Measurements from ENCODE around the gene EDRF1.

EDRF1 gene

GRCh38 chr10:125770844-125771243 lies 51.3 kb downstream of the EDRF1 start:
- no peak for DNase-seq (ENCODE audit: low read depth)
- no peak overlapping the region for H3K4me3 ChIP-seq (ENCODE audit: control insufficient read depth, low read depth, low read length)
- TF ChIP-seq CTCF (IDR thresholded peaks at IDR 0.05; ENCODE audit: control insufficient read depth, insufficient read depth, low read depth, low read length, missing control alignments) = no peak

GRCh38 chr10:125772112-125772863 lies 52.8 kb downstream of the EDRF1 start:
- H3K4me3 ChIP-seq (ENCODE audit: control insufficient read depth, low read depth, low read length) = no peak overlapping the region
- no peak for TF ChIP-seq CTCF (IDR thresholded peaks at IDR 0.05; ENCODE audit: control insufficient read depth, insufficient read depth, low read depth, low read length, missing control alignments)
- DNase-seq (ENCODE audit: low read depth) = no peak

- TF ChIP-seq CTCF (IDR thresholded peaks at IDR 0.05; ENCODE audit: control insufficient read depth, insufficient read depth, low read depth, low read length, missing control alignments) = no peak
- H3K4me3 ChIP-seq (ENCODE audit: control insufficient read depth, low read depth, low read length) = no peak overlapping the region
- no peak for DNase-seq (ENCODE audit: low read depth)
These were observed 53.3 kb downstream of the EDRF1 start for GRCh38 chr10:125772864-125773180.

GRCh38 chr10:125773687-125774543 lies 54.4 kb downstream of the EDRF1 start:
- no peak for DNase-seq (ENCODE audit: low read depth)

GRCh38 chr10:125774581-125775191 lies 55.2 kb downstream of the EDRF1 start:
- no peak for TF ChIP-seq CTCF (IDR thresholded peaks at IDR 0.05; ENCODE audit: control insufficient read depth, insufficient read depth, low read depth, low read length, missing control alignments)
- no peak overlapping the region for H3K4me3 ChIP-seq (ENCODE audit: control insufficient read depth, low read depth, low read length)
- no peak for DNase-seq (ENCODE audit: low read depth)

More at GRCh38 chr10:125773687-125774543, 54.4 kb downstream of the EDRF1 start:
- H3K4me3 ChIP-seq (ENCODE audit: control insufficient read depth, low read depth, low read length) = no peak overlapping the region
- TF ChIP-seq CTCF (IDR thresholded peaks at IDR 0.05; ENCODE audit: control insufficient read depth, insufficient read depth, low read depth, low read length, missing control alignments) = no peak

- no peak for TF ChIP-seq CTCF (IDR thresholded peaks at IDR 0.05; ENCODE audit: control insufficient read depth, insufficient read depth, low read depth, low read length, missing control alignments)
- H3K4me3 ChIP-seq (ENCODE audit: control insufficient read depth, low read depth, low read length) = no peak within 1 kb of the TSS
- DNase-seq (ENCODE audit: low read depth) = no peak
These were observed 56.1 kb downstream of the EDRF1 start, which contains the start of gene MMP21 for GRCh38 chr10:125775491-125776106. Gene MMP21 (minus strand): TSS chr10:125775821. CDS start chr10:125775821, 0 bp downstream.

Data from AG09309 (cell line).